Posterior vena cava (tissue), 2 donors: Measurements from ENCODE around the gene MRGPRG. TPM values are rescaled to one million over a fixed set of nuclear protein-coding genes. Genes with fewer than 3 reads are reported as not detected.
A peak's percentile ranks its signal among the peaks of the same experiment; 100 is the strongest.

Source experiments
- DNase-seq: peaks from one replicate; pipeline ENCODE4 v3.0.0-alpha.2; 2020; ENCODE audit warnings: low spot score
- intact Hi-C, 2 donors: fragments of 100-400 bp; cut with DNase I; formaldehyde crosslinking; loops; one replicate each; pipeline versions ENCODE4 v1.14.1 to v1.14.2; 2022 to 2023
- total RNA-seq, 2 donors: library from RNA; stranded (reverse); fragmentation: NEBNext Ultra II Directional; extraction: Animal tissue kit (Norgen Biotek cat#: 25700); gene quantifications; one replicate each; pipeline ENCODE4 v1.2.1, GENCODE V29; 2021
- donor health status: DM: yes; HTN: yes; CAD: no.
- donor health status: DM: yes; HTN: yes; CAD: no.

The MRGPRG gene
- total RNA-seq, 2 donors from 2014 or later, result not detected

DNA sequence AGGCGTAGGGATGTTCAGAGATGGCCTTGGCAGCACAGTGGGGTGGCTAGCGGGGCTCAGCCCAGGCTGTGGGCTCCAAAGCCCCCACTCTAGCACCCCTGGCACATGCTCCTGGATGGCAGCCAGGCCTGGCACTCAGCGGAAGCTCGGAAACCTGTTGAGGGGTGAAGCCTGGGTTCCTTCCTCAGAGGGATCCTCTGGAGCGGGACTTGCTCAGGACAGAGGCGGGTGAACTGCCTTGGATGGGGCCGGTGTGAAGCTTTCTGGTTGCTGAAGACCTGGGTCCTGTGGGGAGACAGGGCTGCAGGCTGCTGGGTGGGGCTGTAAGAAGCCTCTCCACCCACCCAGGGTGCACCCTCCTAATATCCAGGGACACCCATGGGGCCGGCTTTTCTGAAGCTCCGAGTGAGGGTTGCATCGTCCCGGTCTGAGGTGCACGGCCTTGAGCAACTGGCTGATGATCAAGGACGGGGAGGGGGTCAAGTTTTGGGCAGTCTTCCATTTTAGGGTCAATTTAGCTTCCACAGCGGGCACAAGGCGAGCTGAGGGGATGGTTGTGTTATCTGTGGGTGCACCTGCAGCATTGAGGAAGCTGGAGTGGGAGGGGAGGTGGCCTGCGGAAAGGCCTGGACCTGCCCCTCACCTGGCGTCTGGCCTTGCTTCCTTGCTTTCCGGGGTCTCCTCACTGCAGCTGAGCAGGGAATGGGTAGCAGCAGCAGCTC, 8.4 kb upstream of the MRGPRG start:
- DNase-seq, result no peak
- intact Hi-C loops, result loop anchor here in 1 of 2 donors (10.0 kb wide), 1 partner anchor 182 kb away; no protein-coding TSS in a partner anchor

DNA sequence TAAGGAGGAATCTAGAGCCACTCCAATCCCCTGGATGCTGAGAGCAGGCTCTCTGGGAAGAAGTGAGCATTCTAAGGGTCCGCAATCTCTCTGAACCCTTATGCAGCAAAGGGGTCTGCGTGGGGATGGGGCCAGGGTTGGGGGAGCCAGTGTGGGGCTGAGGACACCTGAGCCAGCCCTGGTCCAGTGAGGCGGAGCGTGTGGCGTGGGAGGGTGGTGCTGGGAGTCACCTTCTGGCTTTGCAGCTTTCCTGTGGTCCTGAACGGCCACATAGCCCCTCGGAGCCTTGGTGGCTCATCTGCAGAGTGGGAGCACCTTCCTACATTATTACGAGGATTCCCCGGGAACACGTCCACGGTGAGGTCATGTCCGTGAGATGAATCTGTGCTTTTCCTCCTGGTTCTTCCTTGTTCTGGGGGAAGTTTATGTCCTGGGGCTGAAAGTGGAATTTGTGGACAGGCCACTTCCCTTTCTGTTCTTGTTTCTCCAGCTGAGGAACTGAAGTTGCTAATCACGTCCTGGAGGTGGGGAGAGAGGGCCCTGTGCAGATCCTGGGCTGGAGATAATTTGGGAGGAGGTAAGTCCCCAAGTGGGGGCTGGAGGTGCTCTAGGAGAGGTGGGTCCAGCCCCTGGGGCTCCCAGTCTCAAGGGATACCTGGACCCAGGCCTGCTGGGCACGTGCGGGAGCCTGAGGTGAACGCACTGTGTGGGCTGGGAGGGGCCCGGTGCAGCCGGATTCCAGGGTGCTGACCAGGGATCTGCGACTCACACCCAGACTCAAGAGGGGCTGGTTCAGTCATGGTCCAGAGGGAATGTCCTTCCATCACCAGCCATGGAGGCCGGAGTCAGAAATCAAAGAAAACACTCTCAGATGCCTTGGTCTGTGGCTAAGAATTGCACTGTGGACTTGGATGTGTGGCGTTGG, 7.5 kb upstream of the MRGPRG start:
- intact Hi-C loops, result loop anchor here in 1 of 2 donors (10.0 kb wide), 1 partner anchor 181 kb away; no protein-coding TSS in a partner anchor
- no peak for DNase-seq

DNA sequence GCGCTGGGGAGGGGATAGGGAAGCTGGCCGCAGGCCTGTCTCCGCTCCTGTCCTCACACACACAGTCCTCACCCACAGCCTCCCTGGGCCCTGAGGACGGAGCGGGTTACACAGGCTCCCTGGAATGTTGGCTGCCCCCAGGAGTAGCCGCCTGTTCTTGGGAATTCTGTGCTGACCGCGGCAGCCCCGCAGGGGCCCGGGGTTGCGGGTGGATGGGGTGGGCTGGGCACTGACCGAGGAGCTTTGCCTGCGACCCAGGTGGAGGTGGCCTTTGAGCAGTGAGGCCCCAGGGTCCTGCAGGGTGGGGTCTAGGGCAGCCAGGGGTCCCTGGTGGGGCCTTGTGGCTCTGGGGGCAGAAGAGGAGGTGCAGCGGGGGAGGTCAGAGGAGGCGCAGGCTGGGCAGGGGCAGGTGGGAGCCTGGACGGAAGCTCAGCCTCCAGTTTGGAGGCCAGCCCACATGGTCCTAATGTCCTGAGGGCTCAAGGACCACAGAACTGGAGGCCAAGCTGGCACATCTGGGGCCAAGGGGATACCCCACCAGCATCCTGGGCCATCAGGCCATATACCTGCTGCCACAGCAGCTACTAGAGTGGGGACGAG, 6.6 kb upstream of the MRGPRG start:
- peak; percentile 68 for DNase-seq
- intact Hi-C loops, result loop anchor here in 1 of 2 donors (10.0 kb wide), 1 partner anchor 180 kb away; no protein-coding TSS in a partner anchor

DNA sequence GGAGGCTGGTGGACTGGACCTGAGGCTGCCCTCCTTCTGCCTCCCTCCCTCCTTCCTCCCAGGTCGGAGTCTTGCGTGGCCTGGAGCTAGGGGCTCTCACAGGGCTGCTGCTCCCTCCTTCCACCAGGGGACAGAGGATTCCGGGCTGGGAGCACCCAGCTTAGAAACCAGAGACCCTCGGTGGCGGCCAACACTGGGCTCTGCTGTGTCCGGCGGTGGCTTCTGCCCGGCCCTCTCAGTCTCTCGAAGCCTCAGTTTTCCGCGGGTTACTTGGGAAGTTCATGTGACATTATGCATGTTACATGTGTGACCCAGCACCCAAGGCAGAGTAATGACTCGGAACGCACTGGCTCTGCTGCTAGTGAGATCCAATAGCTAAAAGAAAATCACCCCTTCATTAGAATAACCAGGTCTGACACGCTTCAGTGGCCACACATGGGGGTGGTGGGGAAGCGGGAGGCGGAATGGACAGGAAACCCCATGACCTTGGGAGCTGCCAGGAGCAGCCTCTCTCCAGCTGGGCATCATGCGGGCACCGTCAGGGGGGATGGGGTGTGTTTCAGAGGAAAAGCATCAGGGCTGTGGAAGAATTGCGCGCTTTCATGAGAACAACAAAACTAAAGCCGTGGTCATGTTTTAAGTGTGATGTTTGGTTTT, 5.9 kb upstream of the MRGPRG start:
- intact Hi-C loops, result loop anchor here in 1 of 2 donors (10.0 kb wide), 1 partner anchor 180 kb away; no protein-coding TSS in a partner anchor
- DNase-seq, result peak; percentile 74

DNA sequence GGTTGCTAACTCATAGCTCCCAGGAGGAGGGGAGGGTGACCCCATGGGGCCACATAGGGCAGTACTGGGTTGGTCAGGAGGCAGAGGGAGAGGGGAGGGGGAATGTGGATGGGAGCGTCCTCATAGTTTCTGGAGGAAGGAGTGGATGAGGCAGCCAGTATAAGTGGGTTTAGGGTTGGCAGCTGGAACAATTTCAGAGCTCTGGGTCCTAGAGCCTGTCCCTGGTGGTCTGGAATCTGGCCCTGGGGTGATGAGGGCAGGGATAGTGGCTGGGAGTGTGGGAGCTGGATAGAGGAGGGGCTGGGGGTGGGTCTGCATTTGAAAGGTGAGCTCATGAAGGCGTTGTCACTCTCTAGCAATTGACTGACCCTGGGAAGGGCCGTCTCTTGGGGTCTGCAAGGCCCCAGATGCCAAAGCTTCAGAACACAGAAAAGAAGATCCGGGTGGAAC, 5.3 kb upstream of the MRGPRG start:
- intact Hi-C loops, result loop anchor here in 1 of 2 donors (10.0 kb wide), 1 partner anchor 179 kb away; no protein-coding TSS in a partner anchor
- peak; percentile 42 for DNase-seq

DNA sequence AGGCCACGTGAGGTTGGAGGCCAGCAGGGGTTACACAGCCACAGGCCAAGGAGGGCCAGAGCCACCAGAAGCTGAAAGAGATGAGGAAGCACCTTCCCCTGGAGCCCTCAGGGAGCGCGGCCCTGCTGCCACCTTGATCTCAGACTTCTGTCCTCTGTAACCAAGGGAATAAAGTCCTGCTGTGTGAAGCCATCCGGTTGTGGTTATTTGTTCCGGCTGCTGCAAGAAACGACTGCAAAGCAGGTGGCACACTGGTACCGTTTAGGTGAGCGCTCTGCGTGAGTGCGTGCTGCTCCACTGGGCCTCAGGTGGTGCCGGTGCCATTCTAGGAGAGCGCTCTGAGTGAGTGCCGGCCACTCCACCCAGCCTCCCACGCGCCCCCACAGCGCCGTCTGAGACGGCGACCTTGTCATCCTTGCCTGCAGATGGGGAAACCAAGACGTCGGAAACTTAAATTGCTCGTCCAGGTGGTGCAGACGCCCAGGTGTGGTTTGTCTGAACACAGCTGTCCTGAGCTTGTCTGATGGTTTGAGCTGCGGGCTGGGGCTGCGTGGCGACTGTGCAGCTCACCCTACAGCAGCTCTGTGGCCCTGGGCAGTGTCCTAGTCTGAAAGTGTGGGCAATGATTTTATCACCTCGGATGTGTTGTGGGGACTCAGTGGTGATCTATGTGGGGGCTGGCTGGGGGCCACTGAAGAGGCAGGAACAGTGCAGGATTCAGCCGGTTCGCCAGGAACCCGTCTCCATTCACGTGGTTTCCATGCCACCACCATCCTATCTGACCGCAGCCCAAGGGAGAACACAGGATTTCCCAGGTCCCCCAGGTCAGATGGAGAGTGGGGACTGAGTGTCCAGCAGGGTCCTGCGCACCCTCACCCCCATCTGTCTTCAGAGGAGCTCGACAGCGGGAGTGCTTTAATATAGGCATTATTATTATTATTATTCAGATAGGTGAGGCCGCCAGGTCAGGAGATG, 4.6 kb upstream of the MRGPRG start:
- intact Hi-C loops, result loop anchor here in 1 of 2 donors (10.0 kb wide), 1 partner anchor 178 kb away; no protein-coding TSS in a partner anchor
- peak; percentile 78 for DNase-seq

DNA sequence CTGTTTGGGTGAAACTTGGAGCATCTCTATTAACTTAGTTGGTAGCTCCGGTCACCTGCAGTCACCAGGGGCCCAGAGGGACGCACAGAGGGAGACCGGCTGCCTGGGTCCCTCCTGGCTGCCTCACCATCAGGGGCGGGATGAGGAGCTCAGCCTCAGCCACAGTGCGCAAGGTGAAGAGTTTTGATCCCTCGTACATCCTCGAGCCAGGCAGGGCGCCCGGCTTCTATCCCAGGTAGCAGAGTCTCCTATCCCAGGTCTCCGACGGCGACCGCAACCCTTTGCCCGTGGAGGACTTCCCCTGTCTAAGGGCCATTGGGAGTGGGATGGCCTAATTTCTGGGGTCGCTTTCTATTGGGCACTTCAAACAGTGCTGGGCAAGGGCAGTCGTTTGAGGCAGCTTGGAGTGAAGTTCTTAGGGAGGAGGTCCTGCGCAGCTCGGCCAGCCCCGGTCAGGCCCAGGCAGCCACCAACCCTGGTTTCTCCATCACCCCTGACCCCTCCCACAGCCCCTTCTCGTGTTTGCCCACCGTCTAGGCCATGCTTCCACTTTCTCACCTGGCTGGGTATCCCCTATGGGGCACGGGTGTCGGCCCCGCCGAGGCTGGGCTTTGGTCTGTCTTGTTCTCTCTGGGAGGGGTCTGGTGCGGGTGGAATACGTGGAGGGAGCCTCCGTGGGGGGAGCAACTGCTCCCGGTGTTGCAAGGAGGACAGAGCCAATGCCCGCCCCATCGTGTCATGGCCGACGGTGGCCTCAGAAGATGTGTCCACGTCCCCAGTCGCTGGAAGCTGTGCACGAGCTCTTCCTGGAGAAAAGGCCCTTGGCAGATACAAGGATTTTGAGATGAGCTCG, 3.6 kb upstream of the MRGPRG start:
- intact Hi-C loops, result loop anchor here in 1 of 2 donors (10.0 kb wide), 1 partner anchor 177 kb away; no protein-coding TSS in a partner anchor
- DNase-seq, result peak; percentile 81

DNA sequence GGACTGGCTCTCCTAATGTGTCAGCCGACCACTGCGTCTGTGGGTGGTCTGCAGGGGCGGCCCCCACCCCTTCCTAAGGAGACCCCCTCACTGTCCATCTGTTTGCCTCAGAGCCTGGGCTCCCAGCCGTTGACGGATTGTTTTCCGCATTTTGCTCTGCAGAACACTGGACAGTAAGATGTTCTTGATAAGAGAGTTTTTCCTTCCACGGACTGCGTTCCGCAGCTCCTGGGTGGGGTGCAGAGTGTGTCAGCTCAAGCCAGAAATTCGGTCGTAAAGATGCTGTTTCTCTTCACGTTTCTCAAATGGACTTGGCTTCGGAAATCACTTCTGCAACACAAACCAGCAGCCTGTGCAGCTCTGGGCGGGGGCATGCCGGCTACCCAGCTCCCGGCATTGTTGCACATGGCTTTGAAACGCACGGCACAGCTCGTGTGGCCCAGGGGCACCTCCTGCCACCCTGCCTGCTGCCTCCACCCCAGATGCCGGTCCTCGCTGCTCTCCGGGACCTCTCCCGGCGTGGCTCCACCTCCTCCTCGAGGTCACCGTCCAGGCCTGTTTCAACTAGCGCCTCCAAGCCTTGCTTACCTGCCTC, 2.9 kb upstream of the MRGPRG start:
- intact Hi-C loops, result loop anchor here in 1 of 2 donors (10.0 kb wide), 1 partner anchor 177 kb away; no protein-coding TSS in a partner anchor
- peak; percentile 50 for DNase-seq

DNA sequence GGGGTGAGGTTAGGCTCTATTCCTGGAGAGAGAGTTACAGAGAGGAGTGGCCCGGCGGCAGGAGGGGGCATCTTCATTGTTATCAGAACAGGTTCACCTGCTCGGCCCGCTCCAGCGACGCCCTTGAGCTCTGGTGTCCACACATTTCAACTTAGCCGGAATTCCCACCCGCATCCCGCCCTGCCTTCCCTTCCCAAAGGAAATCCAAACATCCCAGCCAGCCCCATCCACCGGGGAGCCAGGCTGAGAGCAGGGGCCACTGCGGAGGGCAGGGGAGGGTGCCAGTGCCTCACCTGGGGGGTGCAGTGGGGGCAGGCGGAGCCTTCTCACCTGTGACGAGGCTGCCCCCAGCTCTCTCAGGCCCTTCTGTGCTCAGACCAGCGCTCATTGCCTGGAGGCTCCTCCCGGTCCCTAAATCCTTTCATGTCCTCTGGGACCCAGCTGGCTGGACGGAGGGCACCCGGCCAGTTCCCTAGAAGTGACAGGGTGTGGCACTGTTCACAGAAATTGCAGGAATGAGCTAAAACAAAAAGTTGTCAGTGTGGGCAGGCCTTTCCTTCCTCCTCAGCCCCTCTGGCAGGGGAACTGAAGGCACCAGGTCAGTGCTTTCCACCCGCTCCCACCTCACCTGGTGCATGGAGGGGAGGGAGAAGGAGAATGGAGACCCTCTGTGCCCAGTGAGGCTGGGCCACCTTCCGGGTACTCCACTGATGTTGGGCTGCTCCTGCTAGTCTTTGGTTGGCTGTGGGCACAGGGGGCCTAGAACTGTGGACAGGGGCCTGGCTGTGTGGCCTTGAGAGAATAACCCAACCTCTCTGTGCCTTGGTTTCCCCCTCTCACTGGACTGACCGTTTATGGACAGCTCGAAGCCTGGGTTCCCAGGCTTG, 2.2 kb upstream of the MRGPRG start:
- peak; percentile 72 for DNase-seq
- intact Hi-C loops, result loop anchor here in 1 of 2 donors (10.0 kb wide), 1 partner anchor 176 kb away; no protein-coding TSS in a partner anchor

DNA sequence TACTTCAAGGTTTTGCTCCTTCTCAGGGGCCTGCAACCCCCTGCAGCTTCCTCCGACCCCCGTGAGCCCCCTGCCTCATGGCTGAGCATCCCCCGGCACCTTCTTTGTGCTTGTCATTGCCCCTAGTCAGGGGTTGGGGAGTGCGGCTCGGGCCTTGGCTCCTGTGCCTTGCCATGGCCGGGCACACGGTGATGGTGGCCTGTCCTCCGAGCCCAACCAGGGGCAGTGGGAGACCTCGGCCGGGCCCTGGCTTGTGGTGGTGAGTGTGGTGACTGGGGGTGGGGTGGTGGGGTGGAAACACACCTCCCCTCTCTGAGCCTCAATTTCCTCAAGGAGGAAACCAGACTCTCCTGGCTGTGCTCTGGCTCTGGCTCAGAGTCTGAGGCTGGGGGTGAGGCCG, 1.5 kb upstream of the MRGPRG start:
- no peak for DNase-seq
- intact Hi-C loops, result loop anchor here in 1 of 2 donors (10.0 kb wide), 1 partner anchor 175 kb away; no protein-coding TSS in a partner anchor

DNA sequence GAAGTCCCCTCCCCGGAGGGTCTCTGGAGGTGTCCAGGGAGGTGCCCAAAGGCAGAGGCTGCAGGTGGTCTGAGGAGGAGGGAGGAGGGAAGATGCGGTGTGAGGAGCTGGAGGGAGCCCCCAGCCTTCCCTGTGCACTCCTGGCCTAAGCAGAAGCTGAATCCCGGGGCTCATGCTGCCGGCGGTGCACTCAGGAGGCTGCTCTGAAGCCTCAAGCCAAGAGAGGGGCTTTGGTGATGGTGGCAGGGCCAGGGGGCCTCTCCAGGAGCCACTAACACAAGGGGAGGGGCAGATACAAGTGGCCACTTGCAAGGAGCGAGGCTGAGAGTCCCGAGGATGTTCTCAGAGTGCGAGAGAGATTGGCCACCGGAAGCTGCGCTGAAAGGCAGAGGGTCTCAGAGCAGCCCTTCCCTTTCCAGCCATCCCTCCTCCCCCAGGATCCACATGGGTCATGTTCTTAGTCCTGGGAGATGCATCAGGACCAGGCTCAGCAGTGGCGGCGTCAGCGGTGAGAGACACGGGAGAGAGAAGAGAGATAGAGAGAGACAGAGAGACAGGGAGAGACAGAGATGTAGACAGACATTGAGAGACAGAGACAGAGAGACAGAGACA, 774 bp upstream of the MRGPRG start:
- intact Hi-C loops, result no loop called here
- peak; percentile 76 for DNase-seq

DNA sequence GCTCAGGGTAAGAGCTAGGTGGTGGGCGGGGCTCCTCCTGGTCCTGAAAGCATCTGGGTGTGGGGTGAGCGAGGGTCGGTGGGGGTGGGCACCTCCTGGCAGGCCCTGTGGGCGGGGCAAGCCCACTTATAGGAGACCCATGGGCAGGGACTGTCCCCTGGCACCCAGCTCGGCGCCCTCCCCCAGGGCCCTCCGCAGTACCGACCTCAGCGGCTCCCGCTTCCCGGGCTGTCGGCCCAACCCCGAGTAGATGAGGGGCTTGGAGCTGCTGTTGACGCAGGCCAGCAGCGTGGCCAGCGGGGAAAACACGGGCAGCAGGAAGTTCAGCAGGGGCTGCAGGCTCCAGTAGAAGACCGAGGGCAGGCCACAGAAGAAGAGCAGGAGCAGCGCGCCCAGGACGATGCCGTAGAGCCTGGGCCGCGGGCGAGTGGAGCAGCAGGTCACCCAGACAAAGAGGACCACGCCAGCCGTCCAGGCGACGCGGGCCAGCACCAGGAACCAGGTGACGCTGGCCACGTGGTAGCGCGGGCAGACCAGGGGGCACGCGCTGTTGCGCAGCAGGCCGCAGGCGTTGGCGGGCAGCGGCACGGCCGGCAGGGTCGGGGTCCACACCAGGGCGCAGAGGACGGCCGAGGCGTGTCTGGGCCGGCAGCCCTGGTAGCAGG, 663 bp downstream of the MRGPRG start:
- intact Hi-C loops, result no loop called here
- peak; percentile 82 for DNase-seq

DNA sequence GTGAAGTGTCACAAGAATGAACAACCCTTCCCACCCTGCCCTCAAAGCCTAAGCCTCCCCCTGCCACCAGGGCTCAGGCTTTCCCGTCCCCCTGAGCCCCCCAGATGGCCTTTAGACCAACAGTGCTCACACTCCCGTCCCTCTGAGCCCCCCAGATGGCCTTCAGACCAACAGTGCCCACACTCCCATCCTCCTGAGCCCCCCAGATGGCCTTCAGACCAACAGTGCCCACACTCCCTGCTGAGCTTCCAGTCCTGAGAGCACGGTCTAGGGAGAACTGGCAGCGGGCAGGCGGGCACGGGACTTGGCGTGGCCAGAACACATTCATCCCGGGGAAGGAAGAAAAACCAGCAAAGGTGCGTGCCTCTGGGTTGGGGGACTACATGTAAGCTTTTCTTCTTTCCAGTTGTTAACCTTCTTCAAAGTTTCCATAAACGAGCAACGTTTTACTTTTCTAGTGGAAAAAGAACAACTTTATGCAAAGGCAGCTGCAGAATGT, 2.5 kb downstream of the MRGPRG start:
- intact Hi-C loops, result no loop called here
- peak; percentile 59 for DNase-seq
